Panc1 (cell line): ENCODE results near the gene KIFBP. TPM values are rescaled to one million over a fixed set of nuclear protein-coding genes. Genes with fewer than 3 reads are reported as not detected.

Source experiments
- ATAC-seq: fragments of 200-7000 bp; cut with Tn5 transposase; 2 replicates; pipeline ENCODE4 v1.9.1; 2020; ENCODE audit warnings: mild to moderate bottlenecking, moderate library complexity
- BruUV-seq: library from RNA; stranded (reverse); fragments of 400-500 nt; replicated peaks from 2 replicates; lab custom pipeline; 2021; lab: Mats Ljungman, UMichigan
- CTCF ChIA-PET: fragments of 300-600 bp; sonication (Branson Sonifier 250); formaldehyde crosslinking; loops from one replicate; lab custom pipeline; 2022; ENCODE audit warnings: antibody characterized with exemption; lab: Charles Lee
- POLR2A ChIA-PET: fragments of 300-600 bp; sonication (Branson Sonifier 250); formaldehyde crosslinking; loops from one replicate; lab custom pipeline; 2022; ENCODE audit warnings: antibody characterized with exemption; lab: Charles Lee
- DNase-seq: peaks from one replicate; pipeline ENCODE4 v3.0.0-alpha.2; 2010; ENCODE audit warnings: low read depth, low spot score
- H3K27ac ChIP-seq: 2 replicates; pipeline ENCODE4 v1.5.1; 2011; ENCODE audit warnings: mild to moderate bottlenecking, low read length, inconsistent platforms
- H3K27me3 ChIP-seq: fragments of 200-500 bp; sonication (Bioruptor generic); 2 replicates; pipeline ENCODE4 v1.6.0; 2014; ENCODE audit warnings: low read length, inconsistent platforms; ENCODE audit not compliant: control insufficient read depth, insufficient read depth
- H3K36me3 ChIP-seq: fragments of 200-500 bp; sonication (Bioruptor generic); 2 replicates; pipeline ENCODE4 v1.5.1; 2014; ENCODE audit warnings: inconsistent platforms, mild to moderate bottlenecking, low read length, moderate library complexity; ENCODE audit not compliant: control insufficient read depth, insufficient read depth
- H3K4me1 ChIP-seq: 2 replicates; pipeline ENCODE4 v1.5.1; 2011; ENCODE audit warnings: inconsistent platforms, mild to moderate bottlenecking, low read length, moderate library complexity; ENCODE audit not compliant: control insufficient read depth, insufficient read depth
- H3K4me3 ChIP-seq, 2 experiments: 2 replicates each; pipeline ENCODE4 v1.5.1; 2011 to 2012; ENCODE audit warnings: low read depth in 2 of 2, low read length in 2 of 2, mild to moderate bottlenecking in 2 of 2, inconsistent platforms in 1 of 2, moderate library complexity in 1 of 2
- H3K9me3 ChIP-seq: fragments of 200-500 bp; sonication (Bioruptor generic); 2 replicates; pipeline ENCODE4 v1.5.1; 2014; ENCODE audit warnings: low read depth, mild to moderate bottlenecking, inconsistent platforms, low read length, moderate library complexity; ENCODE audit not compliant: control insufficient read depth, insufficient read depth
- CTCF ChIP-seq: fragments of 450-650 bp; IDR thresholded peaks from 2 replicates; pipeline ENCODE4 v1.5.1; 2017; ENCODE audit warnings: mild to moderate bottlenecking
- POLR2AphosphoS5 ChIP-seq: IDR thresholded peaks from 2 replicates; pipeline ENCODE4 v1.6.1; 2012; ENCODE audit warnings: mild to moderate bottlenecking, low read depth, low read length, moderate library complexity
- REST ChIP-seq, 2 experiments: IDR thresholded peaks; 2 replicates each; pipeline ENCODE4 v1.6.1; 2011 to 2012; ENCODE audit warnings: low read depth in 2 of 2, control low read depth in 1 of 2, low read length in 1 of 2, mild to moderate bottlenecking in 1 of 2, moderate library complexity in 1 of 2; ENCODE audit not compliant: insufficient read depth in 1 of 2
- SIN3A ChIP-seq: IDR thresholded peaks from 2 replicates; pipeline ENCODE4 v1.6.1; 2012; ENCODE audit warnings: low read depth, mild to moderate bottlenecking, low read length, moderate library complexity, borderline replicate concordance; ENCODE audit not compliant: insufficient read depth
- TCF7L2 ChIP-seq: IDR thresholded peaks from 2 replicates; pipeline ENCODE4 v1.6.1; 2011; ENCODE audit warnings: mild to moderate bottlenecking, low read depth, low read length, inconsistent platforms
- in situ Hi-C: cut with HindIII; loops from 2 replicates; pipeline ENCODE4 v1.10.0; 2016; ENCODE audit warnings: low sequenced_read_pairs, low pct_unique_long_range_greater_than_20kb
- intact Hi-C: fragments of 100-400 bp; cut with micrococcal nuclease; formaldehyde crosslinking; loops from one replicate; pipeline ENCODE4 v1.10.0; 2022; ENCODE audit not compliant: unreplicated experiment
- total RNA-seq: library from RNA; stranded (reverse); gene quantifications from one replicate; pipeline ENCODE4 v1.2.1, GENCODE V29; 2021; ENCODE audit not compliant: unreplicated experiment

Gene KIFBP
- total RNA-seq, 1 experiment from 2014 or later: 45.9 TPM

GRCh38 chr10:69005704-69006485, 17.3 kb downstream of the KIFBP start:
- Histone ChIP-seq H3K27me3 (no peaks in the 10 kb centered on the region), H3K36me3 (peaks cover 27% of the 10 kb centered on the region), H3K4me3 (no peak overlapping the region), H3K4me1 (no peaks in the 10 kb centered on the region), H3K9me3 (no peaks in the 10 kb centered on the region), H3K27ac (no peak overlapping the region)
- ChIA-PET CTCF (interaction anchor here (2.8 kb wide), 1 partner anchor 87 kb away, joined by 16 read pairs; no protein-coding TSS in a partner anchor), POLR2A (interaction anchor here (0.6 kb wide), 1 partner anchor 9 kb away, joined by 3 read pairs; no protein-coding TSS in a partner anchor)
- intact Hi-C loops: loop anchor here (2.0 kb wide), 1 partner anchor 87 kb away; no protein-coding TSS in a partner anchor
- in situ Hi-C loops: no loop called here
- TF ChIP-seq TCF7L2: no peak
- TF ChIP-seq REST (IDR thresholded peaks at IDR 0.05; ENCODE audit: insufficient read depth in 1 of 2, low read depth in 2 of 2, low read length in 1 of 2): no peak
- no peak for TF ChIP-seq CTCF
- TF ChIP-seq POLR2AphosphoS5: no peak
- TF ChIP-seq SIN3A: no peak
- no peak for DNase-seq
- BruUV-seq: no TSS peak
- no peak for ATAC-seq

- CTCF ChIA-PET: no interaction called here
- BruUV-seq: no TSS peak
- intact Hi-C loops: no loop called here
These were observed 18.7 kb downstream of the KIFBP start for GRCh38 chr10:69007260-69007659.

More at GRCh38 chr10:69007260-69007659, 18.7 kb downstream of the KIFBP start:
- H3K4me3 ChIP-seq: no peak overlapping the region
- no peaks in the 10 kb centered on the region for H3K4me1 ChIP-seq
- DNase-seq: no peak
- H3K27ac ChIP-seq: no peak overlapping the region
- no peaks in the 10 kb centered on the region for H3K9me3 ChIP-seq
- in situ Hi-C loops: no loop called here
- H3K27me3 ChIP-seq: no peaks in the 10 kb centered on the region
- peaks cover 30% of the 10 kb centered on the region for H3K36me3 ChIP-seq
- POLR2A ChIA-PET: no interaction called here
- ATAC-seq: no peak; the same call in 1 of the 2 replicates
- no peak for TF ChIP-seq SIN3A
- peak; percentile 20; the same call in 1 of the 2 replicates for TF ChIP-seq CTCF
